AG09319 (cell line): ENCODE results near the gene CEACAM3.

Experiments
- DNase-seq: peaks from one replicate; pipeline ENCODE4 v3.0.0-alpha.2; 2010; ENCODE audit warnings: low read depth; ENCODE audit errors: extremely low read depth
- TF ChIP-seq, protein P1 (sequence below): IDR thresholded peaks from 2 replicates; pipeline ENCODE4 v1.5.1; 2011; ENCODE audit warnings: low read depth, mild to moderate bottlenecking, inconsistent platforms, low read length, moderate library complexity

CEACAM3 gene

DNA sequence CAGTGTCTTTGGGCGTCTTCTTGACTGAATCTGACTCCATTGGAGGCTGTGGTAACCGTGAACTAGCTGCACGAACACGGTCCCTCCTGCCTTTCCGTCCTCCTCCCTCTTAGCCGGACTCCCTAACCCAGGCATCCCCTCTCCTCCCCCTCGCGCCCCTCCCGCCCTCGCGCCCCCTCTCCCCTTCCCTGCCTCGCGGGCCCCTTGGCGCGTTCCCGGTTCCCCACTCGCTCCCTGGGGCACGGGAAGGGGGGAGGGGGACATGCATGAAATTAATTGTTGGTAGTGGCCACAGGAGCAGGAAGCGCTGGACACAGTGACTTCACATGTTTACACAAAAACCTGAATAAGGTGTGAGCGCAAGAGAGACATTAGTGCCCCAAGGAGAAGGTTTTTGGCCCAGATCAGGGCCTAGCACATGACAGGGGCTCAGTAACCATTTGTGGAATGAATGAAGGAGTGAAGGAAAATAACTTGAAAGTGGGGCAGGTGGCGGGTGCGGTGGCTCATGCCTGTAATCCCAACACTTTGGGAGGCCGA is 48.7 kb downstream of the CEACAM3 start:
- no peak for DNase-seq
- TF ChIP-seq, protein P1, sequence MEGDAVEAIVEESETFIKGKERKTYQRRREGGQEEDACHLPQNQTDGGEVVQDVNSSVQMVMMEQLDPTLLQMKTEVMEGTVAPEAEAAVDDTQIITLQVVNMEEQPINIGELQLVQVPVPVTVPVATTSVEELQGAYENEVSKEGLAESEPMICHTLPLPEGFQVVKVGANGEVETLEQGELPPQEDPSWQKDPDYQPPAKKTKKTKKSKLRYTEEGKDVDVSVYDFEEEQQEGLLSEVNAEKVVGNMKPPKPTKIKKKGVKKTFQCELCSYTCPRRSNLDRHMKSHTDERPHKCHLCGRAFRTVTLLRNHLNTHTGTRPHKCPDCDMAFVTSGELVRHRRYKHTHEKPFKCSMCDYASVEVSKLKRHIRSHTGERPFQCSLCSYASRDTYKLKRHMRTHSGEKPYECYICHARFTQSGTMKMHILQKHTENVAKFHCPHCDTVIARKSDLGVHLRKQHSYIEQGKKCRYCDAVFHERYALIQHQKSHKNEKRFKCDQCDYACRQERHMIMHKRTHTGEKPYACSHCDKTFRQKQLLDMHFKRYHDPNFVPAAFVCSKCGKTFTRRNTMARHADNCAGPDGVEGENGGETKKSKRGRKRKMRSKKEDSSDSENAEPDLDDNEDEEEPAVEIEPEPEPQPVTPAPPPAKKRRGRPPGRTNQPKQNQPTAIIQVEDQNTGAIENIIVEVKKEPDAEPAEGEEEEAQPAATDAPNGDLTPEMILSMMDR: no peak

DNA sequence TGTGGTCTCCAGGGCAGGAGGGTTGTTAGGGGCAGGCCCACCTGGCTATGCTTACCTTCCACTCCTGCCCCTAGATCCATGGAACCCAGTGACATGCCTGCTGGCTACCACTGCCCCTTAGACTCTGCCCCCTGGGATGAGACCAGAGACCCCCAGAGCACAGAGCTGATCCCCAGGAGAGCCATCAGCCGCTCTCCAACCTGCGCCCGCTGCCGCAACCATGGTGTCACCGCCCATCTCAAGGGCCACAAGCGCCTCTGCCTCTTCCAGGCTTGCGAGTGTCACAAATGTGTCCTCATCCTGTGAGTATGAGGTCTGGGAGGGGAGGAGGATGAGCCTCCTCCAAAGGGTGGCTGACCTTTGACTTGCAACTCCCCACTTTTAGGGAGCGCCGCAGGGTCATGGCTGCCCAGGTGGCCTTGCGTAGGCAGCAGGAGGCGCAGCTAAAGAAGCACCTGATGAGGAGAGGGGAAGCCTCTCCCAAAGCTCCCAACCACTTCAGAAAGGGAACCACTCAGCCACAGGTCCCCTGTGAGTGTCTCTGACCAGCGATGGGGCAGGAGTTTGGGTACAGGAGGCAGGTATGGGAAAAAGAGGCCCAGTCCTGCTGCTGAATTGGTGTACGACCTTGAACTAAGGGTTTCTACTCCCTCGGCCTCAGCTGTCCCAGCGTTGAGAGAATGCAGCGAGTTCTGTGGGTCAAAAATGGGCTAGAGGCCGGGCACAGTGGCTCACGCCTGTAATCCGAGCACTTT is 51.1 kb downstream of the CEACAM3 start:
- TF ChIP-seq, protein P1: no peak
- DNase-seq: no peak

DNA sequence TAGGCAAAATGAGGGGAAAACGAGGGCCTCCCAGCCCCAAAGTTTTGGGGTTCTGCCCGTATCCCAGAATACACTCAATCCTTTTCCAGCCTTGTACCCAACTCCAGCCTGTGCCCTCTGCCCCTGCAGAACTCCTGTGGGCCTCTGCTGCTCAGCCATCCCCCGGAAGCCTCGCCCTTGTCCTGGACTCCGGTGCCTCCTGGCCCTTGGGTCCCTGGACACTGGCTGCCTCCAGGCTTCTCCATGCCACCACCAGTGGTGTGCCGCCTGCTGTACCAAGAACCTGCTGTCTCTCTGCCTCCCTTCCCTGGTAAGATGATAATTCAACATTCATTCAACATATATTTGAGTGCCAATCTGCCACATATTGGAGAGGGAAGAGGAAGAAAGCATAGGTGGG is 52.3 kb downstream of the CEACAM3 start:
- no peak for DNase-seq
- TF ChIP-seq, protein P1: no peak

DNA sequence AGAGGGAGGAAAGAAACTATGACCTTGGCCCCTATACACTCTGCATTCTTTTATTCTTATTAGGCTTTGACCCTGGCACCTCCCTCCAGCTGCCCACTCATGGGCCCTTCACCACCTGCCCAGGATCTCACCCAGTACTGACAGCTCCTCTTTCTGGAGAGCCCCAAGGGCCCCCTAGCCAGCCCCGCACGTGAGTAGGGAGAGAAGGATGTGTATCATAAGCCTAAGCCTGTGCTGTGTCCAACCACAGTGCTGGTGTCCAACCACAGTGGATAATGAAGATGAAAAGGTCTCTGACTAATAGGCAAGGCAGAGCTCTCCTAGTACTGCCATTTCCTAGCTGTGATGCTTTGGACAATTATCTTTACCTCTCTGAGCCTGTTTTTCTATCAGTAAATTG is 52.7 kb downstream of the CEACAM3 start:
- TF ChIP-seq, protein P1: no peak
- no peak for DNase-seq

DNA sequence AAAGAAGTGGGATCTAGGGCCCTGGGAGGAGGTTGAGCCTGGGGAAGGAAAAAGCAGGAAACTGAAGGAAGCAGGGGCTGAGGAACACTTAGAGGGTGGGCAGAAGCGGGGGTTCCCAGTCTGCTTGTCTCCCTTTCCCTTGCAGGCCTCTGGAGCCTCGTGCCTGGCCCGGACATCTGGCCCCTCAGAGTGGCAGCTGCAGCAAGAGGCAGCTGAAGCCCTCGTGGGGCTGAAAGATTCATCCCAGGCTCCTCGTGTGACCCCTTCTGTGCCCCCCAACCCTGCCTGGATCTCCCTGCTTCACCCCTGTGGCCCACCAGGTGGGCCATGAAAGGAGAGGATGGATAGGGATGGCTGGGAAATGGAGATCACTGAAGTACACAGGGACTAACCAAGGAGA is 54.0 kb downstream of the CEACAM3 start:
- TF ChIP-seq, protein P1: no peak

DNA sequence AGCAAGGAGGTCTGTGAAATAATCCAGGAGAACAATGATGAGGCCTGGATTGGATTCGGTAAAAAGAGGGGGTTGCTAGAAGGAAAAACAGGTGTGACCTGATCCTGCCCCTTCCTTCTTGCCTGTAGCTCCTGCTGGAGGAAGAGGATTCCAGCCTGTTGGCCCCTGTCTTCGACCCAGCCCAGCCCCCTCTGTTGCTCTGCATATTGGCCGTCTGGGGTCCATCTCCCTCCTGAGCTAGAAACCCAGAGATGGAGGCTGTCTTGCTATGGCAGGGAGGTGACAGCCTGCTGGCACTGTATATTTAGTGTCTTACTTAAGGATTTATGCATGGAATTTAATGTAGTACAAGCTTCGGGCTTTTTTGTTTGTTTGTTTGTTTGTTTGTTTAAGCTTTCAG is 55.1 kb downstream of the CEACAM3 start:
- DNase-seq: no peak

More for the DNA sequence above, 54.0 kb downstream of the CEACAM3 start:
- DNase-seq: no peak

DNA sequence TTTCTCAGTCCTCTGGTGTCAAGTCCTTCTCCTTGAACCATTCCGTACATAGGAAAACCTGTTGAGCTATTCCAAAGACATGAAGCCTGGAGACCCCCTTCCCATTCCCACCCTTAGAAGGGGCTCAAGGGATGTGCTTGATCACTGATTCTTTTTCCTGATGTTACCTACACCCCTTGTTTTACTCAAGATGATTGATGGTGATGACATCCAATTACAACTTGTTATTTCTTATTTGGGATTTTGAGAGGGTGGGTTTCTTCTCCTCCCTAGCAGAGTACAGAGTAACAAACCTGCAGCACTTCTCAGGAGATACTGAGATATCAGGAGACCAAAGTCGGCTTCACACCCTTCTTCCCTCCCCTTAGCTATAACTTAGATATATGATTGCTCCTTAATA is 57.0 kb downstream of the CEACAM3 start:
- TF ChIP-seq, protein P1: no peak

More for the DNA sequence above, 55.1 kb downstream of the CEACAM3 start:
- TF ChIP-seq, protein P1: no peak

More for the DNA sequence above, 57.0 kb downstream of the CEACAM3 start:
- no peak for DNase-seq
